GM18498 (cell line): Measurements from ENCODE around the gene CDK13.

Source experiments
- ATAC-seq: cut with Tn5 transposase; IDR thresholded peaks from one replicate; pipeline ENCODE4 v1.9.1; 2021; ENCODE audit warnings: mild to moderate bottlenecking, moderate library complexity; ENCODE audit not compliant: unreplicated experiment

The CDK13 gene

GRCh38 chr7:39949971-39950472 is at the start of gene CDK13:
TSS of gene CDK13 (plus strand) at chr7:39950256. CDS start at chr7:39950642, 386 bp downstream.
- peak; percentile 49 for ATAC-seq

GRCh38 chr7:39904077-39904486 is 46.0 kb upstream of the CDK13 start:
- ATAC-seq, result no peak

- ATAC-seq, result no peak
Measured at GRCh38 chr7:39908141-39908540, 41.9 kb upstream of the CDK13 start.

GRCh38 chr7:39908973-39909372 is 41.1 kb upstream of the CDK13 start:
- ATAC-seq, result no peak

GRCh38 chr7:39909526-39909925 is 40.5 kb upstream of the CDK13 start:
- ATAC-seq, result no peak

GRCh38 chr7:39910108-39910869 is 39.8 kb upstream of the CDK13 start:
- ATAC-seq, result no peak

- no peak for ATAC-seq
Measured at GRCh38 chr7:39911167-39911566, 38.9 kb upstream of the CDK13 start.

GRCh38 chr7:39915847-39916246 is 34.2 kb upstream of the CDK13 start:
- ATAC-seq, result peak; percentile 56

GRCh38 chr7:39919646-39920045 is 30.4 kb upstream of the CDK13 start:
- ATAC-seq, result no peak

- ATAC-seq, result no peak
Measured at GRCh38 chr7:39921506-39922175, 28.4 kb upstream of the CDK13 start.

- ATAC-seq, result no peak
Measured at GRCh38 chr7:39922580-39922979, 27.5 kb upstream of the CDK13 start.

GRCh38 chr7:39923091-39923490 is 27.0 kb upstream of the CDK13 start:
- ATAC-seq, result no peak

- no peak for ATAC-seq
Measured at GRCh38 chr7:39924122-39924521, 25.9 kb upstream of the CDK13 start.

- ATAC-seq, result no peak
Measured at GRCh38 chr7:39926111-39926510, 23.9 kb upstream of the CDK13 start.

GRCh38 chr7:39927018-39927417 is 23.0 kb upstream of the CDK13 start:
- no peak for ATAC-seq

GRCh38 chr7:39934132-39934531 is 15.9 kb upstream of the CDK13 start:
- ATAC-seq, result no peak

GRCh38 chr7:39936761-39937160 is 13.3 kb upstream of the CDK13 start:
- no peak for ATAC-seq

- no peak for ATAC-seq
Measured at GRCh38 chr7:39937366-39938153, 12.5 kb upstream of the CDK13 start.

- no peak for ATAC-seq
Measured at GRCh38 chr7:39942883-39943282, 7.2 kb upstream of the CDK13 start.

- ATAC-seq, result no peak
Measured at GRCh38 chr7:39946693-39947092, 3.4 kb upstream of the CDK13 start.

GRCh38 chr7:39948375-39948955 is 1.6 kb upstream of the CDK13 start:
- ATAC-seq, result no peak
